ENCODE measurements around the gene CRYGB. TPM values are rescaled to one million over a fixed set of nuclear protein-coding genes. Genes with fewer than 3 reads are reported as not detected.
"Not testable (repeated sequence)": the region's sequence is repeated elsewhere in the genome, so short reads cannot be mapped to it uniquely, and the experiment has no call there.

The CRYGB gene
- total RNA-seq, 1 experiment from 2014 or later = not detected

DNA sequence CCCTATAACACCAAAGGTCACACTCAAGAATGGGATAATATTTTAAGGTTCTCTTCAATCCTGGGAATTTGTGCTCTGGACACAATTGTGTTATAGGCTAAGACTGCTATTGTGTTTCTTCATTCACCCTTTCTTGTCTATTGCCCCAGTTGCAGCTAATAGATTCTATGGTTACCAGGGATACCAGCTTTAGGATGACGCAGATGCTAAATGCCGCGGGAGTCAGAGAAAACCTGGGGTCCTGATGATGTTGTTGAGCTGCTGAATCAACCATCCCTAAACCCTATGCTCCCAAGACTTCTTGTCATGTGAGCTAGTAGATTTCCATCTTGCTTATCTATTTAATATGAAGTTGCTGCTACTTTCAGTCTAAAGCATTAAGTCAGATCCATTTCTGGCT lies 27.0 kb downstream of the CRYGB start:
- WGBS (ENCODE audit: extremely low coverage, insufficient read length, low lambda C conversion rate) = no CpG with 5 or more reads among the region's 3 CpGs
- peaks cover 2 to 3% of the 10 kb centered on the region in 2 experiments; a peak in 2 of 5 replicates for H3K9me3 Mint-ChIP-seq
- H3K14ac ChIP-seq (ENCODE audit: insufficient read depth, low read length) = no peak overlapping the region

DNA sequence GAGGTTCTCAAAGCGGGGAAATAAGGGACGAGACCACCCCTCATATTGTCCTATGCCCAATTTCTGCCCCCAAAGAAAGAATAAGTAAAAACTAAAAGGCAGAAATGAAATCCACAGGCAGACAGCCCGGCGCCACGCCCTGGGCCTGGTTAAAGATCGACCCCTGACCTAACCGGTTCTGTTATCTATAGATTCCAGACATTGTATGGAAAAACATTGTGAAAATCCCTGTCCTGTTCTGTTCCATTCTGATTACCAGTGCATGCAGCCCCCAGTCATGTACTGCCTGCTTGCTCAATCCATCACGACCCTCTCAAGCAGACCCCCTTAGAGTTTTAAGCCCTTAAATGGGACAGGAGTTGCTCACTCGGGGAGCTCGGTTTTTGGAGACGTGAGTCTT lies 28.6 kb downstream of the CRYGB start:
- H3K4ac ChIP-seq (ENCODE audit: low read depth, low read length); H3K23me2 ChIP-seq (ENCODE audit: insufficient read length, low read depth, low read length, poor library complexity, severe bottlenecking); H4K5ac ChIP-seq (ENCODE audit: insufficient read length, low read depth, low read length); H3K79me1 ChIP-seq (ENCODE audit: insufficient read depth, low read depth, low read length, poor library complexity, severe bottlenecking); H3K79me2 ChIP-seq (ENCODE audit: insufficient read depth, low read length); H3K23ac ChIP-seq (ENCODE audit: insufficient read length, low read depth, low read length); H2BK5ac ChIP-seq (ENCODE audit: insufficient read length, low read length); H3K27me3 Mint-ChIP-seq (ENCODE audit: low read depth); H3K18ac ChIP-seq (ENCODE audit: insufficient read length, low read depth, low read length); H3K27me3 ChIP-seq (ENCODE audit: insufficient read depth, low read length); H2BK20ac ChIP-seq (ENCODE audit: low read depth, low read length, poor library complexity, severe bottlenecking); DNase-seq; H3K27ac Mint-ChIP-seq; H4K91ac ChIP-seq (ENCODE audit: insufficient read length, low read depth, low read length); H3T11ph ChIP-seq (ENCODE audit: low read length); H3K9me3 ChIP-seq (ENCODE audit: control insufficient read depth, low read depth, low read length); H3K36me3 Mint-ChIP-seq (ENCODE audit: insufficient read depth in 1 of 3, low read depth in 3 of 3); H4K20me1 ChIP-seq (ENCODE audit: control insufficient read depth, insufficient read depth, insufficient read length); H4K8ac ChIP-seq (replicated peaks; ENCODE audit: insufficient read length, low read depth, low read length); H3K27ac ChIP-seq (ENCODE audit: insufficient read length, low read depth, low read length); H3K14ac ChIP-seq (ENCODE audit: insufficient read depth, low read length); H3K4me1 ChIP-seq (ENCODE audit: insufficient read depth, low read length); H2BK15ac ChIP-seq (ENCODE audit: low read depth, low read length); H3K56ac ChIP-seq (ENCODE audit: insufficient read length, low read depth, low read length); H2AFZ ChIP-seq (ENCODE audit: low read length); H2AK5ac ChIP-seq (ENCODE audit: insufficient read length, low read length); H2BK120ac ChIP-seq (ENCODE audit: low read depth, low read length, poor library complexity, severe bottlenecking); H3K9ac ChIP-seq (ENCODE audit: extremely low read depth, insufficient read length, low read length); H3K4me2 ChIP-seq (ENCODE audit: insufficient read depth, insufficient read length, low read length); H2BK12ac ChIP-seq (ENCODE audit: insufficient read length, low read depth, low read length); H3K9me3 Mint-ChIP-seq; H3K4me3 Mint-ChIP-seq: not testable (repeated sequence)
- peaks cover 12 to 13% of the 10 kb centered on the region in 2 experiments for H3K4me1 Mint-ChIP-seq
- no CpG with 5 or more reads among the region's 11 CpGs for WGBS (ENCODE audit: extremely low coverage, insufficient read length, low lambda C conversion rate)

More for the DNA sequence above, 27.0 kb downstream of the CRYGB start:
- DNase-seq = no peak
- Histone ChIP-seq H3T11ph (ENCODE audit: low read length) (no peak overlapping the region), H2AK5ac (ENCODE audit: insufficient read length, low read length) (no peak overlapping the region), H3K4me1 (ENCODE audit: insufficient read depth, low read length) (no peaks in the 10 kb centered on the region), H2AFZ (ENCODE audit: low read length) (no peak overlapping the region), H3K4ac (ENCODE audit: low read depth, low read length) (no peak overlapping the region), H2BK120ac (ENCODE audit: low read depth, low read length, poor library complexity, severe bottlenecking) (no peak overlapping the region), H4K5ac (ENCODE audit: insufficient read length, low read depth, low read length) (no peak overlapping the region), H3K79me2 (ENCODE audit: insufficient read depth, low read length) (no peaks in the 10 kb centered on the region), H2BK15ac (ENCODE audit: low read depth, low read length) (no peak overlapping the region), H2BK5ac (ENCODE audit: insufficient read length, low read length) (no peak overlapping the region), H4K91ac (ENCODE audit: insufficient read length, low read depth, low read length) (no peak overlapping the region), H2BK20ac (ENCODE audit: low read depth, low read length, poor library complexity, severe bottlenecking) (no peak overlapping the region), H4K8ac (replicated peaks; ENCODE audit: insufficient read length, low read depth, low read length) (no peak overlapping the region), H2BK12ac (ENCODE audit: insufficient read length, low read depth, low read length) (no peak overlapping the region), H3K56ac (ENCODE audit: insufficient read length, low read depth, low read length) (no peak overlapping the region), H3K9ac (ENCODE audit: extremely low read depth, insufficient read length, low read length) (no peak overlapping the region), H3K23me2 (ENCODE audit: insufficient read length, low read depth, low read length, poor library complexity, severe bottlenecking) (no peaks in the 10 kb centered on the region), H3K27me3 (ENCODE audit: insufficient read depth, low read length) (no peaks in the 10 kb centered on the region), H3K27ac (ENCODE audit: insufficient read length, low read depth, low read length) (no peak overlapping the region), H3K9me3 (ENCODE audit: control insufficient read depth, low read depth, low read length) (no peaks in the 10 kb centered on the region), H4K20me1 (ENCODE audit: control insufficient read depth, insufficient read depth, insufficient read length) (no peaks in the 10 kb centered on the region), H3K18ac (ENCODE audit: insufficient read length, low read depth, low read length) (no peak overlapping the region), H3K79me1 (ENCODE audit: insufficient read depth, low read depth, low read length, poor library complexity, severe bottlenecking) (no peaks in the 10 kb centered on the region), H3K23ac (ENCODE audit: insufficient read length, low read depth, low read length) (no peak overlapping the region), H3K4me2 (ENCODE audit: insufficient read depth, insufficient read length, low read length) (no peak overlapping the region)
- H3K4me3 Mint-ChIP-seq = no peak overlapping the region
- TF ChIP-seq, protein P1, sequence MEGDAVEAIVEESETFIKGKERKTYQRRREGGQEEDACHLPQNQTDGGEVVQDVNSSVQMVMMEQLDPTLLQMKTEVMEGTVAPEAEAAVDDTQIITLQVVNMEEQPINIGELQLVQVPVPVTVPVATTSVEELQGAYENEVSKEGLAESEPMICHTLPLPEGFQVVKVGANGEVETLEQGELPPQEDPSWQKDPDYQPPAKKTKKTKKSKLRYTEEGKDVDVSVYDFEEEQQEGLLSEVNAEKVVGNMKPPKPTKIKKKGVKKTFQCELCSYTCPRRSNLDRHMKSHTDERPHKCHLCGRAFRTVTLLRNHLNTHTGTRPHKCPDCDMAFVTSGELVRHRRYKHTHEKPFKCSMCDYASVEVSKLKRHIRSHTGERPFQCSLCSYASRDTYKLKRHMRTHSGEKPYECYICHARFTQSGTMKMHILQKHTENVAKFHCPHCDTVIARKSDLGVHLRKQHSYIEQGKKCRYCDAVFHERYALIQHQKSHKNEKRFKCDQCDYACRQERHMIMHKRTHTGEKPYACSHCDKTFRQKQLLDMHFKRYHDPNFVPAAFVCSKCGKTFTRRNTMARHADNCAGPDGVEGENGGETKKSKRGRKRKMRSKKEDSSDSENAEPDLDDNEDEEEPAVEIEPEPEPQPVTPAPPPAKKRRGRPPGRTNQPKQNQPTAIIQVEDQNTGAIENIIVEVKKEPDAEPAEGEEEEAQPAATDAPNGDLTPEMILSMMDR (conservative IDR thresholded peaks at IDR 0.05) = no peak
- peaks cover 0 to 2% (median 0%) of the 10 kb centered on the region in 3 experiments; a peak in 1 of 7 replicates for H3K36me3 Mint-ChIP-seq (ENCODE audit: insufficient read depth in 1 of 3, low read depth in 3 of 3)
- H3K4me1 Mint-ChIP-seq = no peaks in the 10 kb centered on the region; a peak in 1 of 4 replicates
- H3K27me3 Mint-ChIP-seq (ENCODE audit: low read depth) = no peaks in the 10 kb centered on the region
- no peak overlapping the region for H3K27ac Mint-ChIP-seq

Data from H9 (cell line).